DOHH2 (cell line): ENCODE results near the gene FBXL13.

Experiments
- EZH2phosphoT487 ChIP-seq: fragments of 200-600 bp; sonication (generic); IDR thresholded peaks from 2 replicates; pipeline ENCODE4 v1.6.1; 2017; ENCODE audit warnings: borderline replicate concordance, mild to moderate bottlenecking, antibody characterized with exemption, low read length, moderate library complexity, mixed read lengths
- TF ChIP-seq, protein P1 (sequence below): fragments of 200-600 bp; sonication (generic); IDR thresholded peaks from one replicate; pipeline ENCODE4 v1.5.1; 2014; ENCODE audit warnings: antibody characterized with exemption, mild to moderate bottlenecking, low read depth, low read length; ENCODE audit not compliant: poor library complexity, severe bottlenecking

DNA sequence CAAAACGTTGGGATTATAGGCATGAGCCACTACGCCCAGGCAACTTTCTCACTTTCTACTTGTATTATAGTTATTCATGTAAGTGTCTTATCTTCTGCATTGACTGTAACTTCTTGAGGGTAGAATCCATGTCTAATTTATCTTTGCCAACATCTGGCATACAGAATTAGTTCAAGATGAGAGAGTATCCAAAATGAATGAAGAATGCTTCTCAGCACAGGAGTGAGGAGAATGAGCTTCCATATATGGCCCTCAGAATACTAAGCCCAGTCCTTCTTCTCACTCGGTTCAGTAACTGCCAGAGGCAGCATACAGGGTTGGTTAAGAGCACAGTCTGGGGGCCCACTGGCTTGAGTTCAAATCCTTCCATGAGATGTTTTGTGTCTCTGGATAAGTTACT, 236.8 kb downstream of the FBXL13 start:
- TF ChIP-seq, protein P1, sequence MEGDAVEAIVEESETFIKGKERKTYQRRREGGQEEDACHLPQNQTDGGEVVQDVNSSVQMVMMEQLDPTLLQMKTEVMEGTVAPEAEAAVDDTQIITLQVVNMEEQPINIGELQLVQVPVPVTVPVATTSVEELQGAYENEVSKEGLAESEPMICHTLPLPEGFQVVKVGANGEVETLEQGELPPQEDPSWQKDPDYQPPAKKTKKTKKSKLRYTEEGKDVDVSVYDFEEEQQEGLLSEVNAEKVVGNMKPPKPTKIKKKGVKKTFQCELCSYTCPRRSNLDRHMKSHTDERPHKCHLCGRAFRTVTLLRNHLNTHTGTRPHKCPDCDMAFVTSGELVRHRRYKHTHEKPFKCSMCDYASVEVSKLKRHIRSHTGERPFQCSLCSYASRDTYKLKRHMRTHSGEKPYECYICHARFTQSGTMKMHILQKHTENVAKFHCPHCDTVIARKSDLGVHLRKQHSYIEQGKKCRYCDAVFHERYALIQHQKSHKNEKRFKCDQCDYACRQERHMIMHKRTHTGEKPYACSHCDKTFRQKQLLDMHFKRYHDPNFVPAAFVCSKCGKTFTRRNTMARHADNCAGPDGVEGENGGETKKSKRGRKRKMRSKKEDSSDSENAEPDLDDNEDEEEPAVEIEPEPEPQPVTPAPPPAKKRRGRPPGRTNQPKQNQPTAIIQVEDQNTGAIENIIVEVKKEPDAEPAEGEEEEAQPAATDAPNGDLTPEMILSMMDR: no peak
- TF ChIP-seq EZH2phosphoT487: no peak
